ENCODE data around the gene BMF.

GRCh38 chr15:40067921-40068624, 40.6 kb downstream of the BMF start:
- TF ChIP-seq CTCF (IDR thresholded peaks at IDR 0.05; ENCODE audit: poor library complexity, severe bottlenecking) (no peak), MXI1 (conservative IDR thresholded peaks at IDR 0.05; ENCODE audit: poor library complexity, severe bottlenecking) (no peak)
